Measurements from ENCODE around the gene NPAS2. TPM values are rescaled to one million over a fixed set of nuclear protein-coding genes. Genes with fewer than 3 reads are reported as not detected.

Gene NPAS2
- total and polyA plus RNA-seq, 2 of the 8 experiments (the other 6 are each of a cell fraction or from before 2014, with no cell fraction given), result 1.8 to 1.9 TPM

- Histone ChIP-seq H3K56ac (replicated peaks; ENCODE audit: insufficient read length, low read depth, low read length) (no peak overlapping the region), H3K4me3 (ENCODE audit: extremely low read depth in 1 of 4, insufficient read depth in 2 of 4, low read depth in 3 of 4, low read length in 4 of 4) (no peak overlapping the region), H3K27ac (ENCODE audit: low read depth, low read length) (no peak overlapping the region), H3K36me3 (ENCODE audit: control insufficient read depth in 2 of 4, insufficient read depth in 4 of 4, low read length in 3 of 4) (peaks cover 4 to 57% (median 15%) of the 10 kb centered on the region in 4 experiments), H2AK5ac (ENCODE audit: low read depth, low read length) (no peak overlapping the region), H3K4me2 (ENCODE audit: insufficient read depth in 1 of 2, low read depth in 2 of 2, low read length in 2 of 2) (no peak overlapping the region), H3K79me1 (ENCODE audit: low read depth, low read length) (no peaks in the 10 kb centered on the region), H2BK15ac (ENCODE audit: low read length) (no peak overlapping the region), H2BK20ac (ENCODE audit: low read length) (no peak overlapping the region), H4K8ac (ENCODE audit: extremely low read depth, insufficient read depth, low read length) (no peak overlapping the region), H4K5ac (ENCODE audit: insufficient read length, low read depth, low read length) (no peak overlapping the region), H3K23ac (ENCODE audit: insufficient read length) (no peak overlapping the region), H2AFZ (ENCODE audit: low read length) (no peak overlapping the region), H3K4ac (replicated peaks; ENCODE audit: insufficient read length, low read depth, low read length) (no peak overlapping the region), H3K9me3 (ENCODE audit: insufficient read depth in 2 of 2, low read depth in 1 of 2, low read length in 1 of 2) (no peaks in the 10 kb centered on the region), H4K91ac (replicated peaks; ENCODE audit: insufficient read length, low read length) (no peak overlapping the region), H3K9ac (replicated peaks in 1 of 4; ENCODE audit: extremely low read depth in 1 of 4, low read depth in 3 of 4, low read length in 3 of 4) (no peak overlapping the region), H3K79me2 (ENCODE audit: control insufficient read depth in 1 of 2, insufficient read depth in 2 of 2, low read length in 2 of 2) (no peaks in the 10 kb centered on the region), H4K20me1 (replicated peaks in 1 of 2; ENCODE audit: control insufficient read depth in 1 of 2, insufficient read depth in 2 of 2, low read length in 2 of 2) (no peaks in the 10 kb centered on the region), H3K27me3 (replicated peaks in 1 of 4; ENCODE audit: control insufficient read depth in 3 of 4, extremely low read depth in 1 of 4, insufficient read depth in 3 of 4, low read length in 3 of 4) (no peaks in the 10 kb centered on the region), H2BK12ac (ENCODE audit: low read depth, low read length) (no peak overlapping the region), H3K4me1 (replicated peaks in 1 of 4; ENCODE audit: control insufficient read depth in 3 of 4, insufficient read depth in 4 of 4, low read length in 3 of 4) (peaks cover 2 to 9% (median 5%) of the 10 kb centered on the region in 4 experiments; a peak in 5 of 7 replicates), H3K23me2 (ENCODE audit: low read depth, low read length) (no peaks in the 10 kb centered on the region), H2BK120ac (replicated peaks; ENCODE audit: low read depth, low read length) (no peak overlapping the region), H3K18ac (ENCODE audit: extremely low read depth, low read length) (no peak overlapping the region), H3K14ac (ENCODE audit: insufficient read length) (no peak overlapping the region), H2BK5ac (ENCODE audit: low read depth, low read length) (no peak overlapping the region)
- CTCF ChIA-PET (ENCODE audit: partially characterized antibody), result interaction anchor here (0.7 to 2.8 kb wide), 10 partner anchors 9 to 486 kb away, joined by 3 to 14 read pairs (median 4); no protein-coding TSS in a partner anchor
- FAIRE-seq, result no peak
- WGBS, 2 experiments (ENCODE audit: extremely low coverage in 1 of 2, insufficient coverage in 1 of 2, insufficient read length in 1 of 2, insufficient replicate concordance in 2 of 2, low coverage in 1 of 2, low lambda C conversion rate in 2 of 2, missing lambda C conversion rate in 1 of 2), result 90% methylated on average over 16 of the region's 16 CpGs; no CpG with 5 or more reads in 1 of the 2 experiments
- no peak for DNase-seq (ENCODE audit: low read depth in 1 of 2, low spot score in 2 of 2)
- POLR2A ChIA-PET (ENCODE audit: partially characterized antibody), result interaction anchor here (1.2 to 1.9 kb wide), 4 partner anchors 10 to 20 kb away, joined by 5 to 8 read pairs (median 6); partner anchors contain the start of gene RPL31
- TF ChIP-seq, protein P1, sequence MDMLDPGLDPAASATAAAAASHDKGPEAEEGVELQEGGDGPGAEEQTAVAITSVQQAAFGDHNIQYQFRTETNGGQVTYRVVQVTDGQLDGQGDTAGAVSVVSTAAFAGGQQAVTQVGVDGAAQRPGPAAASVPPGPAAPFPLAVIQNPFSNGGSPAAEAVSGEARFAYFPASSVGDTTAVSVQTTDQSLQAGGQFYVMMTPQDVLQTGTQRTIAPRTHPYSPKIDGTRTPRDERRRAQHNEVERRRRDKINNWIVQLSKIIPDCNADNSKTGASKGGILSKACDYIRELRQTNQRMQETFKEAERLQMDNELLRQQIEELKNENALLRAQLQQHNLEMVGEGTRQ (IDR thresholded peaks at IDR 0.05; ENCODE audit: low read length), result no peak
- no peak for TF ChIP-seq CHD1 (IDR thresholded peaks at IDR 0.05; ENCODE audit: low read depth, low read length)
- no peak for TF ChIP-seq NANOG (IDR thresholded peaks at IDR 0.05; ENCODE audit: insufficient read depth, low read depth, low read length, poor library complexity, severe bottlenecking)
- TF ChIP-seq ATF3 (IDR thresholded peaks at IDR 0.05; ENCODE audit: insufficient read depth, low read depth, low read length), result no peak
- TF ChIP-seq BRCA1 (IDR thresholded peaks at IDR 0.05; ENCODE audit: low read depth, low read length), result no peak
- TF ChIP-seq, protein P2, sequence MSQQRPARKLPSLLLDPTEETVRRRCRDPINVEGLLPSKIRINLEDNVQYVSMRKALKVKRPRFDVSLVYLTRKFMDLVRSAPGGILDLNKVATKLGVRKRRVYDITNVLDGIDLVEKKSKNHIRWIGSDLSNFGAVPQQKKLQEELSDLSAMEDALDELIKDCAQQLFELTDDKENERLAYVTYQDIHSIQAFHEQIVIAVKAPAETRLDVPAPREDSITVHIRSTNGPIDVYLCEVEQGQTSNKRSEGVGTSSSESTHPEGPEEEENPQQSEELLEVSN (IDR thresholded peaks at IDR 0.05), result no peak
- no peak for TF ChIP-seq KDM1A (IDR thresholded peaks at IDR 0.05; ENCODE audit: borderline replicate concordance, low read length)
- no peak for TF ChIP-seq SIRT6 (IDR thresholded peaks at IDR 0.05; ENCODE audit: low read length)
- TF ChIP-seq, protein P3, sequence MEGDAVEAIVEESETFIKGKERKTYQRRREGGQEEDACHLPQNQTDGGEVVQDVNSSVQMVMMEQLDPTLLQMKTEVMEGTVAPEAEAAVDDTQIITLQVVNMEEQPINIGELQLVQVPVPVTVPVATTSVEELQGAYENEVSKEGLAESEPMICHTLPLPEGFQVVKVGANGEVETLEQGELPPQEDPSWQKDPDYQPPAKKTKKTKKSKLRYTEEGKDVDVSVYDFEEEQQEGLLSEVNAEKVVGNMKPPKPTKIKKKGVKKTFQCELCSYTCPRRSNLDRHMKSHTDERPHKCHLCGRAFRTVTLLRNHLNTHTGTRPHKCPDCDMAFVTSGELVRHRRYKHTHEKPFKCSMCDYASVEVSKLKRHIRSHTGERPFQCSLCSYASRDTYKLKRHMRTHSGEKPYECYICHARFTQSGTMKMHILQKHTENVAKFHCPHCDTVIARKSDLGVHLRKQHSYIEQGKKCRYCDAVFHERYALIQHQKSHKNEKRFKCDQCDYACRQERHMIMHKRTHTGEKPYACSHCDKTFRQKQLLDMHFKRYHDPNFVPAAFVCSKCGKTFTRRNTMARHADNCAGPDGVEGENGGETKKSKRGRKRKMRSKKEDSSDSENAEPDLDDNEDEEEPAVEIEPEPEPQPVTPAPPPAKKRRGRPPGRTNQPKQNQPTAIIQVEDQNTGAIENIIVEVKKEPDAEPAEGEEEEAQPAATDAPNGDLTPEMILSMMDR (IDR thresholded peaks at IDR 0.05; ENCODE audit: control extremely low read depth in 1 of 3, insufficient read depth in 1 of 3, low read depth in 1 of 3, low read length in 3 of 3), result no peak
Measured at GRCh38 chr2:101022221-101022620, 202.3 kb downstream of the NPAS2 start.

All from H1 (cell line).